ENCODE data around the gene MICOS13.

DNA sequence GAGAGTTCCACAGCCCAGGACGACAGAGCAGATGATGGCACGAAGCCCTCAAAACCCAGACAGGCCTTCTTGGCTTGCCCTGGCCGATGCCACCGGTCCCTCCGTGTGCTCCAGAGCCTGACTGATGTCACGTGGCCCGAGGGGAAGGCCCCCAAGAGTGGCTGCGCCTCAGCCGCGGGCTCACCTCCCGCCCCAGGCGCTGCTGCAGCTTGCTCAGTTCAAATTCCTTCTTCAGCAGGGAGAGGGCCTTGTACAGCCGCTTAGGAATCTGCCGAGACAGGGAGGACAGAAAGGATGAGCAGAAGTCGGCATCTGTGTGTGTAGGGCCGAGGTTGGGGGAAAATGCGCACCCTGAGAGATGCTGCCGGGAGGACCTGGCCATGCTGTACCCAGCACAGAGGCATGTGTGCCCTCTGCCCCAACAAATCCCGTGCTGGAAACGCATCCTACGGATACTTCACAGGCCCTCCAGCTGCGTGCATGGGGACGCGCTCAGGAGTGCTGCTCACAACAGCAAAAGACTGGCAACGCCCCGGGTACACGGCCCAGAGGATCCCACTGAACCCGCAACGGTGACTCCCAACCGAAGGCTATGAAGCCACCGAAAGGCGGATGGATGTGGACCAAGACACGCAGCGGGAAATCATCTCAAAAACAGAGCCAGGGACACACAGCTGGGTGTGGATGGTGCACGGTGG lies 26.7 kb upstream of the MICOS13 start:
- TF ChIP-seq, protein P1, sequence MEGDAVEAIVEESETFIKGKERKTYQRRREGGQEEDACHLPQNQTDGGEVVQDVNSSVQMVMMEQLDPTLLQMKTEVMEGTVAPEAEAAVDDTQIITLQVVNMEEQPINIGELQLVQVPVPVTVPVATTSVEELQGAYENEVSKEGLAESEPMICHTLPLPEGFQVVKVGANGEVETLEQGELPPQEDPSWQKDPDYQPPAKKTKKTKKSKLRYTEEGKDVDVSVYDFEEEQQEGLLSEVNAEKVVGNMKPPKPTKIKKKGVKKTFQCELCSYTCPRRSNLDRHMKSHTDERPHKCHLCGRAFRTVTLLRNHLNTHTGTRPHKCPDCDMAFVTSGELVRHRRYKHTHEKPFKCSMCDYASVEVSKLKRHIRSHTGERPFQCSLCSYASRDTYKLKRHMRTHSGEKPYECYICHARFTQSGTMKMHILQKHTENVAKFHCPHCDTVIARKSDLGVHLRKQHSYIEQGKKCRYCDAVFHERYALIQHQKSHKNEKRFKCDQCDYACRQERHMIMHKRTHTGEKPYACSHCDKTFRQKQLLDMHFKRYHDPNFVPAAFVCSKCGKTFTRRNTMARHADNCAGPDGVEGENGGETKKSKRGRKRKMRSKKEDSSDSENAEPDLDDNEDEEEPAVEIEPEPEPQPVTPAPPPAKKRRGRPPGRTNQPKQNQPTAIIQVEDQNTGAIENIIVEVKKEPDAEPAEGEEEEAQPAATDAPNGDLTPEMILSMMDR (IDR thresholded peaks at IDR 0.05): no peak
- TF ChIP-seq POLR2A (IDR thresholded peaks at IDR 0.05): no peak
